Activated CD8-positive, alpha-beta memory T cell treated with anti-CD3 and anti-CD28 coated beads, Interleukin-2, amount 50 U/mL, for 4 hours (primary cell): ENCODE results near the gene STX5.
"Not testable (repeated sequence)": the region's sequence is repeated elsewhere in the genome, so short reads cannot be mapped to it uniquely, and the experiment has no call there.

Experiments used
- DNase-seq: peaks from one replicate; pipeline ENCODE4 v3.0.0-alpha.2; 2020

The STX5 gene

DNA sequence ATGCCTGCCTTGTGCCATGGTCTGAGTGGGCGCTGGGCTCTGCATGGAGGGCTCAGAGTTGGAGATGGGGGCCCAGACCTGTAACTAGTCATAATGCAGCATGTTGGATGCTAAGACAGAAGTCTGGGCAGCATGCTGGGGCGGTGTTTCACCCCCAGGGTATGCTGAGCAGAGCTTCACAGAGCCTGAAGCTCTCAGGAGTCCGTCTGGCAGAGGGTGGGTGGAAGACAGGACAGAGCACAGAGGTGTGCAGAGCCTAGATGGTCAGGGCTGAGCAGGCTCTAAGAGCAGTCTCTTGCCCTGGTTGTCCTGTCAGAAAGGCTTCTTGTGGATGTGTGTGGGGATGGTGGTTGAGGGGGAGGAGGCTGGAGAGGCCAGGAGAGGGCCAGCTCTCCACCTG, 53.4 kb downstream of the STX5 start:
- no peak for DNase-seq

DNA sequence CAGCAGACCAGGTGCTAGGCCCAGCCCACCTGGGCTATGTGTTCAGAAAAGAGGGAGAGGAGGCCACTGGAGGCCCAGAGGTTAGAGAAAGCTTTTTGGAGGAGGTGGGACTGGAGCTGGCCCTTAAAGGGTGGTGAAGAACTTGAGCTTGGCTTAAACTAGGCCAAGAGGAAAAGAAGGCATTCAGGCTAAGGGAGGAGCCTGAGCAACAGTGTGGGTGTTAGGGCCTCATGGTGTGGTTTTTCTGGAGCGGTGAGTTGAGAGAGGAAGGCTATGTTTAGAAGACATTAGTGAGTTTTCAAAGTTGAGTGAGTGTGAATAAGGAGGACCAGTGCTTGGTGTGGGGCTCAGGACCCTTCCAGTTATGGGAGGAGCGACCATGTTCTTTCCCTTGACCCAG, 54.5 kb downstream of the STX5 start:
- no peak for DNase-seq

DNA sequence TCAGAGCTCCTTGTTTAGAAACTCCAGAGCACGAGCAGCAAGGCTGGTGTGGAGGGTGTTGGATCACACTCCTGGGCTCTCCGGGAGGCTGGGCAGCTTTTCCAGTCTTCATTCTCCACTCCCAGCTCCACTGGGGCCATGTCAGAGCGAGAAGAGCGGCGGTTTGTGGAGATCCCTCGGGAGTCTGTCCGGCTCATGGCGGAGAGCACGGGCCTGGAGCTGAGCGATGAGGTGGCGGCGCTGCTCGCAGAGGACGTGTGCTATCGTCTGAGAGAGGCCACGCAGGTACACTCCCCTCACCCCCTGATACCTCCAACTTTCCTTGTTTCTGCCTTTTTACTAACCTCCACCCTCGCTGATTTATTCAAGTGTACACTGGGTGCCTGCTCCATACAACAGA, 56.2 kb downstream of the STX5 start:
- DNase-seq: no peak

DNA sequence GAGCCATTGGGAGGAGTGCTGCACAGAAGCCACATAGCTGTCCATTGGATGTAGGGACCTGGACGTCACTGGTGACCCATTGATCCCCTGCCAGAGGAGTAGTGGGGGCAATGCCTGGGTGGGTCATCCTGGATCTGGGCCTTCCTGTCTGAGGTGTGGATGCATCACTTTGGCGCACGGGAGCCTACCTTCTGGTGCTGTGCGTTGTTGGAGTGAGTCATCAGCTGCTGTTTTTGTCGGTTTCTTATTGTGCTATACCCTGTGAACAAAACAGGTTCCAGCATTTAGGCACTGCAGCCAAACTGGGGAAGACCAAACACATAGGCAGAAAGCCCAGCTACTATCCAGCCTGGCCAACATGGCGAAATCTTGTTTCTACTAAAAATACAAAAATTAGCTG, 57.4 kb downstream of the STX5 start:
- DNase-seq: no peak

DNA sequence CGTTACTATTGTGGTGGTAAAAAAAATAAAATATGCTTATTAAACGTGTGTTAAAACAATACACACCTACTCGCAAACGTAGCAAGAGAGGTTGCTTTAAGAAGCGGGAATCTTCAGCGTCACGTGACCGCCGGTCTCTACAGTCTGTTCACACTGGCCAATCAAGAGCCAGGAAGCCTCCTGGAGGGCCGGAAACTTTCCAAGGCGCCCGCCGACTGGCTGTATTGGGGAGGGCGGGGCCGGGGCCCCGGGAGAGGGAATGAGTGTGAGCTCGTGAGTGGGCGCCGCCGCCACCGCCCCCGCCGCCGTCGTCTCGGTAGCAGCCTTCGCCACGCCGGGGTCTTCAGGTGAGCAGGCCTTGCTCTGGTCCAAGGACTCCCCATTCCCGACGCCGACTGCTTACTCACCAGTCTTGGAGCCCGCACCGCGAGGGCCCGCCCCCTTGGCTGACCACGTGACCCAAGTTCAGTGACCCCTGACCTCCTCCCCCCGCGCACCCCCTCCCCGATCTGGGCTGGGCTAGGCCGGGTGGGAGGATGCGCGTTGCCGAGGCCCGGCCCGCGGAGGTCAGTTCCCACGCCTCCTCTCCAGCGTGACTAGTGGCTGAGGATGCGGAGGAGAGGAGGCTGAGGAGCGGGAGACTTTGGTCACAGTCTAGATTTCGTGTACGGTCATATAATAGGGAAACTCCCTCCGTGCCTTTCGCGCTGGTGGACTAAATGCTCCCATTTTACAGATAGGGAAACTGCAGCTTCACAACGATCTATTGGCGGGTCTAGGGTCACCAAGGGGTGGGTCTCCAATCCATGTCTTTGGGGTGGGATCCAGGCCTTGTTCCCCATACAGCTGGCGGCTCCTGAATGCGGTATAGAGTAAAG, 60.5 kb downstream of the STX5 start, which contains the start of gene TAF6L:
TSS of gene TAF6L (plus strand) at position 253 of the 878 bp plus-strand sequence. CDS start 4,388 bp downstream, outside the sequence.
- DNase-seq: peak; percentile 90

DNA sequence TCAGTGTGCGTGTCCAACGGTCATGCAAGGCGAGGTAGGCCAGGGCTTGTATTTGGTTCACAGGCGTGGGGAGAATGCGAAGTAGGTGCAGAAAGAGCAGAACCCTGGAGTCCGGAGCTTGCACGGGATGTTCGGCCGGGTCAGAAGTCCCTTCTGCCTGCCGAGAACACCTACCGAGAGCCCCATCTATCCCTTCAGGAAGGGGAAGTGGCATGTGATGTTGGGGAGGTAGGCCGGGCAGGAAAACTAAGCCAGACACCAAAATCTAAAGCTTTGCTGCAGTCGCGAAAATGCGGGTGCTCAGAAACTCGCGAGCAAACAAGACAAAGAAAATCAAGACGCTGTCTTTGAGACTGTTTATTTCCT, 61.1 kb downstream of the STX5 start:
- DNase-seq: no peak

DNA sequence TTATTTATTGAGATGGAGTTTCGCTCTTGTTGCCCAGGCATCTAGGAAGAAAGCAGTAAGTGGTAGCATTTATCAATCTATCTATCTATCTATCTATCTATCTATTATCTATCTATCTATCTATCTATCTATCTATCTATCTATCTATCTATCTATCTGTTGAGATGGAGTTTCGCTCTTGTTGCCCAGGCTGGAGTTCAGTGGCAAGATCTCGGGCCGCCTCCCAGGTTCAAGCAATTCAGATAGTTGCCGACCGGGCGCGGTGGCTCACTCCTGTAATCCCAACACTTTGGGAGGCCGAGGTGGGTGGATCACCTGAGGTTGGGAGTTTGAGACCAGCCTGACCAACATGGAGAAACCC, 71.0 kb downstream of the STX5 start:
- not testable (repeated sequence) for DNase-seq

DNA sequence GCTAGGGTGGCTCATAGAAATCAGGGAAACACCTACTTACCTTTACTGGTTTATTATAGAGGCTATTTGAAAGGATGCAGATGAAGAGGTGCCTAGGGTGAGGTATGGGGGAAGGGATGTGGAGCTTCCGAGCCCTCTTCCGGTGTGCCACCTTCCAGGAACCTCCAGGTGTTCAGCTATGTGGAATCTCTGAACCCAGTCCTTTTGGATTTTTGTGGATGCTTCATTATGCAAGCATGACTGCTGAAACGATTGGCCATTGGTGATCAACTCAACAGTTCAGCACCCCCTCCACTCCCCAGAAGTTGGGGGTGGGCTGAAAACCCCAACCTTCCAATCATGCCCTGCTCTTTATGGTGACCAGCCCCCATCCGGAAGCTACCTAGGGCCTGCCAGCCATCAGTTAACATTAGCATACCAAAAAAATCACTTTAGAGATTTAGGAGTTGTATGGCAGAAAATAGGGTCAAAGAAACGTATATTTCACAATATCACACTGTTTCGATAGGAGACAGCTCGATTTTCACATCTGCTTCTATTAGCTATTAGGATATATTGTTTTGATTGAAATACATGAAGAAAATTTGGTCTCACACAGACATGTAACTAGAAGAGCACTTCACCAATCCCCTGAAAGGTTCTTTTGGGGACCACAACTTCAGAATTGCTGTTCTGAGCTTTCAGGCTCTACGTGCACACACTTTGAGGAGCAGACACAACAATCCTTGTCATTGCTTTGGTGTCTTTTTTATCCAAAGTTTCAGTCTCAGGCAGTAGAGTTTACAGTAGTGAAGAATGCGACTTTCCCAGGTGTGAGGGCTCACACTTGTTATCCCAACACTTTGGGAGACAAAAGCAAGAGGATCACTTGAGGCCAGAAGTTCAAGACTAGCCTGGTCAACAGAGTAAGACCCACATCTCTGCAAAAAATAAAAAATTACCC, 73.7 kb downstream of the STX5 start:
- no peak for DNase-seq
